Activated naive CD4-positive, alpha-beta T cell (primary cell): ENCODE measurements around the gene ZFP1.
"Not testable (repeated sequence)": the region's sequence is repeated elsewhere in the genome, so short reads cannot be mapped to it uniquely, and the experiment has no call there.

Experiments used
- DNase-seq, 4 experiments: peaks; one replicate each; lab custom pipeline; 2025; lab: John Stamatoyannopoulos, UW

Gene ZFP1

DNA sequence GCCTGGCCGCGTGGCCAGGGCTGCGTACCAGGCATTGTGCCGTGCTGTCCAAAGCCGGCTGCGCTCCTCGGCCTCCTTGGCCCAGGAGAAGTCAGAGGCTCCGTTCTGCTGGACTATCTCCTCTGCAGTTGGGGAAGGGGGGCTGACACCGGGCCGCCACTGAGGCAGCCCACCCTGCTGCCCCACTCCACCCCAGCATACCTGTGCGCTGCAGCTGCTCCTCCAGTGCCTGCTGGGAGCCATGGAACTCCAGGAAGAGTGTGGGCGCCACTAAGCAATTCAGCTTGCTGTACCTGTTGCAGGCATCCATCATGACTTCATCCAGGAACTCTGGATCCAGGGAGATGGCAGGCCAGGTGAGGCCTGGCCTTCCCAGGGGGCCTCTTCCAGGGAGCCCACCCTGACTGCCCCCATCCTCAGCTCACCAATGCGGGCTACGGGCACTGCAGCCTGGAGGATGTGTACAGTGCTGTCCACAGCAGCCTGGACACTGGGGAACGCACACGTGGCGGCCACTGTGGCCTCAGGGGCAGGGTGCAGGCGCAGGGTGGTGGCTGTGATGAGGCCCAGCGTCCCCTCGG is 34.7 kb upstream of the ZFP1 start:
- DNase-seq, result no peak

- DNase-seq, result no peak
These were observed 34.0 kb upstream of the ZFP1 start for GRCh38 chr16:75114179-75114945.

GRCh38 chr16:75114946-75115825 is 33.1 kb upstream of the ZFP1 start:
- DNase-seq, result no peak

- DNase-seq, result peak in 1 of 4 experiments; percentile 18
These were observed 32.0 kb upstream of the ZFP1 start, which contains the start of gene LDHD for GRCh38 chr16:75116081-75116910. Gene LDHD, minus strand, starts transcription at chr16:75116780. Its CDS starts 60 bp downstream, at chr16:75116720.

DNA sequence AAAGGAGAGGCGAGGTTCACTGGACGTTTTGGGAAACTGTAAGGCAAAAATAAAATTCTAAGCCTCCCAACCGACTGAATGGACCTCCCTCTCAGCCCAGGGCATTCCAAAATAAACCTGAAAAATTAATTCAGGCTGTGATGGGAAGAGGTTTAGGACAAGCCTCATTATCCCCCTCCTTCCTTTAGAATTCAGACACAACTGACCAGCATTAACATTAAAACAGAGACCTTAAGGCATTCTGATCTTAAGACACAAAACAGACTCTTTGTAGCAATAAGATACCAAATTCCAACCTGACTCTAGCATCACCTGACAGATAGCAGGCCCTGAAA is 31.4 kb upstream of the ZFP1 start:
- no peak for DNase-seq

DNA sequence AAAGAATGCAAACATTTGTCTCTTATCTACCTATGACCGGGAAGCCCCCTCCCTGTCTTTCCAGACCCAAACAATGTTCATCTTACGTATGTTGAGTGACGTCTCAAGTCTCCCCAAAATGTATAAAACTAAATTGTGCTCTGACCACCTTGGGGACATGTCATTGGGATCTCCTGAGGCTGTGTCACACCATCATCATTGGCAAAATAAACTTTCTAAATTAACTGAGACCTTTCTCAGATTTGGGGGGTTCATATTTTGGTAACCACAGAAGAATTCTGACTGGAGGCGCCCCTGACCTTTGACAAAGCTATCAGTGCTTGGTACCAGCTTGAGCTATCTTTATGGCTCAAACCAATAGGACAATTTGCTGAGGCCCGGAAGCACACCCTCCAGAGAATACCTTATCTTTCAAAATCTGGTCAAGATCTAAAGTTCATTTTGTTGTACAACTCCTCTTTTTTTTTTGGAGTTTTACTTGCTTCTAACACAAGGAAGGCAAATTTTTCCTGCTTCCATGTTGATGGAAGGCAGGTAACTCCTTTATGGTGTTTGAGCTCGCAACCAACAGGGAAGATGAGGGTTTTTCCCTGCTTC is 29.3 kb upstream of the ZFP1 start:
- no peak for DNase-seq

DNA sequence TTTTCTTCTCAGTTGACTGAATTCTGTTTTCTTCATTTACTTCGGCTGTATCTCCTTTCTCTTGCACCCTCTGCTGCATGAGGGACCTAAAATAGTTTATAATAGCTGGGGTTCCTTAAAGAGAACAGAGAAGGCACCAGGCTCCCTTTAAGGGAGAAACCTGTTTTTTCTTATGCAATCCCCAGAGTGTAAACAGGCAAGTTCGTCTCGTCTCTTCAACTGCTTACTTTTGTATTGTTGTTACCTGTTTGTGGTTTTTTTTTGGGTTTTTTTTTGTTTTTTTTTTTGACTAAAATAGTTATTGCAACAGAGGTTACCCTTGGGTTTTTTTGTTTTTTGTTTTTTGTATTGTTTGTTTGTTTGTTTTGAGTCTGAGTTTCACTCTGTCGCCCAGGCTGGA is 28.1 kb upstream of the ZFP1 start:
- DNase-seq, result no peak

GRCh38 chr16:75121949-75122568 is 26.3 kb upstream of the ZFP1 start:
- no peak for DNase-seq

DNA sequence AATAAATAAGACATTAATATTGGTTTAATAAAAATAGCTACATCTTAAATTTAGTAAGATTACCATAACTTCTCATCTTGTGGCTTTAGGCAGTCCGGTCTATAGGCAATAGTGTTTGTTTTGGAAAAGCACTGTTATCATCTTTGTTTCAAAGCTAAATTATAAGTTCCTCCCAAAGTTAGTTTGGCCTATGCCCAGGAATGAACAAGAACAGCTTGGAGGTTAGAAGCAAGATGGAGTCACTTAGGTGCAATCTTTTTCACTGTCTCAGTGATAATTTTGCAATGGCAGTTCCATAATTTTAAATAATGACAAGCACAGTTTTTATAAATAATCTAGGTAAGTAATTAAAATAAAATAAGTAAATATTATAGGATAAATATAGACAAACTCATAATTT is 25.7 kb upstream of the ZFP1 start:
- no peak for DNase-seq

GRCh38 chr16:75127713-75128415 is 20.5 kb upstream of the ZFP1 start:
- no peak for DNase-seq

DNA sequence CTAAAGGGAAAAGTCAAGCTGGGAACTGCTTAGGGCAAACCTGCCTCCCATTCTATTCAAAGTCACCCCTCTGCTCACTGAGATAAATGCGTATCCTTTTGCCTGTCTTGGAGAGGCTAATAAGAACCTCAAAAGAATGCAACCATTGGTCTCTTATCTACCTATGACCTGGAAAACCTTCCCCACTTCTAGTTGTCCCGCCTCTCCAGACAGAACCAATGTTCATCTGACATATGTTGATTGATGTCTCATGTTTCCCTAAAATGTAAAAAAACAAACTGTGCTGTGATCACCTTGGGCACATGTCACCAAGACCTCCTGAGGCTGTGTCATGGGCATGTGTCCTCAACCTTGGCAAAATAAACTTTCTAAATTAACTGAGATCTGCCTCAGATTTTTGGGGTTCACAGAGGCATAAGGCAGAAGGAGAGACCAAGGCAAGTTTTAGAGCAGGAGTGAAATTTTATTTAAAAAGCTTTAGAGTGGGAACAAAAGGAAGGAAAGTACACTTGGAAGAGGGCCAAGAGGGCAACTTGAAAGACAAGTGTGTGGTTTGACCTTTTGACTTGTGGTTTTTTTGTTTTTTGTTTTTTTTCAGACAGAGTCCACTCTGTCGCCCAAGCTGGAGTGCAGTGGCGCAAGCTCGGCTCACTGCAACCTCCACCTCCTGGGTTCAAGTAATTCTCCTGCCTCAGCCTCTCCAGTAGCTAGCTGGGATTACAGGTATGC is 18.7 kb upstream of the ZFP1 start:
- DNase-seq, result not testable (repeated sequence)

DNA sequence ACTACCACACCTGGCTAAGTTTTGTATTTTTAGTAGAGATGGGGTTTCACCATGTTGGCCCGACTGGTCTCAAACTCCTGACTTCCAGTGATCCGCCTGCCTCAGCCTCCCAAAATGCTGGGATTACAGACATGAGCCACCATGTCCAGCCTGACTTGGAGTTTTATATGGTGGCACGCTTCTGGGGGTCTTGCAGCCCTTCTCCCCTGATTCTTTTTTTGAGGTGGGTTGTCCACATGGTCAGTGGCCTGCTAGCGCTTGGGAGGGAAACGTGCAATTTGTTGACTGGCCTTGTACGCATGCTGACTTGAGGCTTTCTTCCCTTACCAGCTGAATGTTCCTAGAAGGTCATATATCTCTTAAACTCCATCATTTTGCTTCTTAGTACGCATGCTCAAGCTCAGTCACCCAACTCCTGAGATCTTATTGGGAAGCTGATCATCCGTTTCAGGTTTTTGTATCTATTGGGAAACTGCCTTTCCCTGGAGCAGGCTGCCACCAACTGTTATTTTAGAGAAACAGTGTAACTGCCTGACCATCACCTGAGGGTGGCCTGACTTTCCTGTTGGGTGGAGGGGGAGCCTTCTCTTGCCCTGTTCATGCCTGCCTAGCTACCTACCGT is 18.1 kb upstream of the ZFP1 start:
- no peak for DNase-seq

DNA sequence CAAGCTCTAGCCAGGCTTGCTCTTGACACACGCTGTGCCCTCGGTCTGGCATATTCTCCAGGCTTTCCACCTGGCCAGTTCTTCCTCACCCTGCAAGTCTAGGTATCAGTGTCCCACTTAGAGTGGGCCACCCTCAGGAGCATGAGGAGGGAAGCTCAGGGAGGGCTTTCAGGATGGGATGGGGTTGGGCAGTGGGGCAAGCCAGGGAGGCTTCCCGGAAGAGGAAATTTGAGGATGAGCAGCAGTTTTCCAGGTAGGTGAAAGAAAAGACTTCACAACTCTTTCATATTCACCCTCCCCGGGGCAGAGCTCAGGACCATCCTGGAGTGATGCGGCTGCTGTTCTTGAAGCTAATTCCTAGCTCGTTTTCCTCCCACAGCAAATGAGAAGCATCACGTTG is 17.2 kb upstream of the ZFP1 start:
- DNase-seq, result no peak

DNA sequence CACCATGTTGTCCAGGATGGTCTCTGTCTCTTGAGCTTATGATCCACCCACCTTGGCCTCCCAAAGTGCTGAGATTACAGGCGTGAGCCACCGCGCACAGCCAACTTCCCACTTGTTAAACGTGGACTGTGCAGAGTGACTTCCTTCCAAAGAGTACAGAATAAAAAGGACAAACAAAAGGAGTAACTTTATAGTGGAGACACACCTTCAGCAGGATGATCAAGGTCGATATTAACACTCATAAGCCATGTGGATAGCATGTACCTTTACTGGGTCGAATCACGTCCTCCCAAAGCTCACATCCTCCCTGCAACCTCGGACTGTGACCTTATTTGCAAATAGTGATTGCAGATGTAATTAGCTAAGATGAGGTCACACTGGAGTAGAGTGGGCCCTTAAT is 10.1 kb upstream of the ZFP1 start:
- no peak for DNase-seq

GRCh38 chr16:75138636-75139035 is 9.7 kb upstream of the ZFP1 start:
- DNase-seq, result no peak

GRCh38 chr16:75139498-75139897 is 8.8 kb upstream of the ZFP1 start:
- DNase-seq, result no peak

DNA sequence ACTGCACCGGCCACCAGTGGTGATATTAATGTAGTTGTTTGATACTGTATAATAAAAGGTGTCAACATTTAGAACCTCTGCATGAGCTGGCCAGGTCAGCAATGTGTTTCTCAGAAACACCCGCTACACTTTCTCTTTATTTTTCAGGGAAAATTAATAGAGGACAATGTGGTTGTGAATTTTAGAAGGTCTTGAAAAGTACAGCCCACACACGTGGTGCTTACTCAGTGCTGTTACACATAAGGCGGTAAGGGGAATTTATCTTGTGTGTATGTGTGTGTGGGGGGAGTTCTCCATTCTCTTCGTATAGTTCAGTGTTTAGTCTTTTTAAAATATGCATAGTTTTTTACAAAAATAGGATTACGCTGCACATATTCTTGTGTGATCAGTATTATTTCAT is 4.4 kb upstream of the ZFP1 start:
- no peak for DNase-seq

GRCh38 chr16:75147968-75148310 is 385 bp upstream of the ZFP1 start:
- DNase-seq, result no peak

- DNase-seq, result no peak
These were observed 3.5 kb downstream of the ZFP1 start for GRCh38 chr16:75151798-75152197.

DNA sequence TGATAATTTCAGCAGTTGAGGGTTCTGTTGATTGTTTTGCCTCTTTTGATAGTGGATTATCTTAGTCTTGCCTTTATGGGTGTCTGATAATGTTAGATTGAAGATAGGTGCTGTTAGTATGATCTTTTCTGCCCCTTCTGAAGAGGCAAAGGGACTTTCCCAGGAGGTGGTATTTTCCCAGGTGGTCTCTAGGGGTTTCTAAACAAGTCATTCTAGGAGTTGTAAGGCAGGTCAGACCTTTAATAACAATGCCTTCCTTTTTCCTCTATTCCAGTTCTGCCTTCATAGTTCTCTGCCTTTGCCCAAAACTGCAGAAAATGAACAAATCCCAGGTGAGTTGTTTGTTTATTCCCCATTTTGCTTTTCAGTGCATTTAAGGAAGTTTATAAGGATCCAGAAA is 4.3 kb downstream of the ZFP1 start:
- DNase-seq, result no peak
